ENCODE measurements around the gene NEUROG2.

The NEUROG2 gene

DNA sequence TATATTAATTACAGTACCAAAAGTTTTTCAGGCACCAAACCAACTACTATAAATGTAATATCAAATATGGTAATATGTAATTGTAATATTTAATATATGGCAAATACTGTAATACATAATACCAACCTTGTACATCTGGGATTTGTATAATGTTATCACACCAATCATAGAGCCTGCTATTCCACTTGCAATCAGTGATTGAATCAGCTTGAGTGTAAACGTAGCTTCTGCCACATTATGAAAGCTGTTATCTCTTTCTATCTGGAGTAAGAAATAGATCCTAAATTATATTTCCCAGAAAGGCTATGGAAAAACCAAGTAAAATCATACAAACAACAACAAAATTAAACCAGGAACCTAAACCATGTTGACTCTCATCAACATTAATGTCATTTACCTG is 24.7 kb upstream of the NEUROG2 start:
- Histone ChIP-seq H3K27me3 (ENCODE audit: insufficient read depth, poor library complexity, severe bottlenecking) (no peaks in the 10 kb centered on the region), H3K27ac (replicated peaks) (no peak overlapping the region), H3K4me3 (replicated peaks; ENCODE audit: insufficient read depth, low read length) (no peak overlapping the region)
- DNase-seq (ENCODE audit: low read depth in 1 of 2, low spot score in 1 of 2), result no peak
- TF ChIP-seq SPI1 (IDR thresholded peaks at IDR 0.05; ENCODE audit: borderline replicate concordance, low read depth) (no peak), CTCF (IDR thresholded peaks at IDR 0.05; ENCODE audit: insufficient read depth, low read length) (no peak), GABPA (IDR thresholded peaks at IDR 0.05; ENCODE audit: low read depth) (no peak), POLR2AphosphoS5 (IDR thresholded peaks at IDR 0.05; ENCODE audit: low read depth) (no peak)

- no peak overlapping the region for H3K4me3 ChIP-seq (replicated peaks; ENCODE audit: insufficient read depth, low read length)
- TF ChIP-seq POLR2AphosphoS5 (IDR thresholded peaks at IDR 0.05; ENCODE audit: low read depth) (no peak), SPI1 (IDR thresholded peaks at IDR 0.05; ENCODE audit: borderline replicate concordance, low read depth) (no peak), GABPA (IDR thresholded peaks at IDR 0.05; ENCODE audit: low read depth) (no peak), CTCF (IDR thresholded peaks at IDR 0.05; ENCODE audit: insufficient read depth, low read length) (no peak)
- TF ChIP-seq, protein P1, sequence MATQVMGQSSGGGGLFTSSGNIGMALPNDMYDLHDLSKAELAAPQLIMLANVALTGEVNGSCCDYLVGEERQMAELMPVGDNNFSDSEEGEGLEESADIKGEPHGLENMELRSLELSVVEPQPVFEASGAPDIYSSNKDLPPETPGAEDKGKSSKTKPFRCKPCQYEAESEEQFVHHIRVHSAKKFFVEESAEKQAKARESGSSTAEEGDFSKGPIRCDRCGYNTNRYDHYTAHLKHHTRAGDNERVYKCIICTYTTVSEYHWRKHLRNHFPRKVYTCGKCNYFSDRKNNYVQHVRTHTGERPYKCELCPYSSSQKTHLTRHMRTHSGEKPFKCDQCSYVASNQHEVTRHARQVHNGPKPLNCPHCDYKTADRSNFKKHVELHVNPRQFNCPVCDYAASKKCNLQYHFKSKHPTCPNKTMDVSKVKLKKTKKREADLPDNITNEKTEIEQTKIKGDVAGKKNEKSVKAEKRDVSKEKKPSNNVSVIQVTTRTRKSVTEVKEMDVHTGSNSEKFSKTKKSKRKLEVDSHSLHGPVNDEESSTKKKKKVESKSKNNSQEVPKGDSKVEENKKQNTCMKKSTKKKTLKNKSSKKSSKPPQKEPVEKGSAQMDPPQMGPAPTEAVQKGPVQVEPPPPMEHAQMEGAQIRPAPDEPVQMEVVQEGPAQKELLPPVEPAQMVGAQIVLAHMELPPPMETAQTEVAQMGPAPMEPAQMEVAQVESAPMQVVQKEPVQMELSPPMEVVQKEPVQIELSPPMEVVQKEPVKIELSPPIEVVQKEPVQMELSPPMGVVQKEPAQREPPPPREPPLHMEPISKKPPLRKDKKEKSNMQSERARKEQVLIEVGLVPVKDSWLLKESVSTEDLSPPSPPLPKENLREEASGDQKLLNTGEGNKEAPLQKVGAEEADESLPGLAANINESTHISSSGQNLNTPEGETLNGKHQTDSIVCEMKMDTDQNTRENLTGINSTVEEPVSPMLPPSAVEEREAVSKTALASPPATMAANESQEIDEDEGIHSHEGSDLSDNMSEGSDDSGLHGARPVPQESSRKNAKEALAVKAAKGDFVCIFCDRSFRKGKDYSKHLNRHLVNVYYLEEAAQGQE (IDR thresholded peaks at IDR 0.05; ENCODE audit: insufficient replicate concordance, low read depth), result no peak
- no peaks in the 10 kb centered on the region for H3K27me3 ChIP-seq (ENCODE audit: insufficient read depth, poor library complexity, severe bottlenecking)
- no peak overlapping the region for H3K27ac ChIP-seq (replicated peaks)
- no peak for DNase-seq (ENCODE audit: low read depth in 1 of 2, low spot score in 1 of 2)
These were observed 20.1 kb upstream of the NEUROG2 start for GRCh38 chr4:112536123-112536522.

- Histone ChIP-seq H3K4me3 (replicated peaks; ENCODE audit: insufficient read depth, low read length) (no peak overlapping the region), H3K27me3 (ENCODE audit: insufficient read depth, poor library complexity, severe bottlenecking) (no peaks in the 10 kb centered on the region), H3K27ac (replicated peaks) (no peak overlapping the region)
- no peak for DNase-seq (ENCODE audit: low read depth in 1 of 2, low spot score in 1 of 2)
- no peak for TF ChIP-seq SPI1 (IDR thresholded peaks at IDR 0.05; ENCODE audit: borderline replicate concordance, low read depth)
- TF ChIP-seq POLR2AphosphoS5 (IDR thresholded peaks at IDR 0.05; ENCODE audit: low read depth), result no peak
- TF ChIP-seq GABPA (IDR thresholded peaks at IDR 0.05; ENCODE audit: low read depth), result no peak
- TF ChIP-seq CTCF (IDR thresholded peaks at IDR 0.05; ENCODE audit: insufficient read depth, low read length), result no peak
- TF ChIP-seq, protein P1 (IDR thresholded peaks at IDR 0.05; ENCODE audit: insufficient replicate concordance, low read depth), result no peak
These were observed 16.3 kb upstream of the NEUROG2 start for GRCh38 chr4:112532267-112532666.

DNA sequence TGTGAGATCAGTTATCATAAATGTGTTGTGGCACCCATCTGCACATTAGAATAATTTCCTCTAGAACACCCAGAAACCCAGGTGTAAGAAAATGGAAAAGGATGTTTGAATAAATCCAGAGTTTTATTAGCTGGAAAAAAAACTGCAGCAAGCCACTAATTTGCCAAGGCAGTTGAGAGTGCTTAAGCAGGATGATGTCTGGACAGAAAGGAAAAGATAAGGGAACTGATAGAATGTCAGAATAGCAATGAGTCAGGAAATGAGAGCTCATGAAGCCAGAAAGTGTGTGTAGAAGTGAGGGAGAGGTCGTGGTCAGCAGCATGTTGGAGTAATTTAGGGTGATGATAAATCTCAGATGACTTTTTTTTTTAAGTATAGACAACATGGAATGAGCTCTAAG is 15.2 kb upstream of the NEUROG2 start:
- no peak overlapping the region for H3K27ac ChIP-seq (replicated peaks)
- DNase-seq (ENCODE audit: low read depth in 1 of 2, low spot score in 1 of 2), result no peak
- TF ChIP-seq, protein P1 (IDR thresholded peaks at IDR 0.05; ENCODE audit: insufficient replicate concordance, low read depth), result no peak
- TF ChIP-seq SPI1 (IDR thresholded peaks at IDR 0.05; ENCODE audit: borderline replicate concordance, low read depth) (no peak), GABPA (IDR thresholded peaks at IDR 0.05; ENCODE audit: low read depth) (no peak), POLR2AphosphoS5 (IDR thresholded peaks at IDR 0.05; ENCODE audit: low read depth) (no peak), CTCF (IDR thresholded peaks at IDR 0.05; ENCODE audit: insufficient read depth, low read length) (no peak)

More for the DNA sequence above, 15.2 kb upstream of the NEUROG2 start:
- Histone ChIP-seq H3K27me3 (ENCODE audit: insufficient read depth, poor library complexity, severe bottlenecking) (no peaks in the 10 kb centered on the region), H3K4me3 (replicated peaks; ENCODE audit: insufficient read depth, low read length) (no peak overlapping the region)

Measured in HL-60 (cell line).